GM12864 (cell line): ENCODE measurements around the gene NAPG.

ENCODE experiments used
- DNase-seq: peaks from one replicate; pipeline ENCODE4 v3.0.0-alpha.2; 2011; ENCODE audit warnings: low read depth
- H3K4me3 ChIP-seq: 2 replicates; pipeline ENCODE4 v1.5.1; 2011; ENCODE audit warnings: mild to moderate bottlenecking, low read depth, low read length, control low read depth
- CTCF ChIP-seq: IDR thresholded peaks from 2 replicates; pipeline ENCODE4 v1.5.1; 2011; ENCODE audit warnings: low read depth, mild to moderate bottlenecking, moderate library complexity, low read length, control low read depth, inconsistent platforms; ENCODE audit errors: missing control alignments

The NAPG gene

GRCh38 chr18:10525697-10526560 is at the start of gene NAPG:
TSS of gene NAPG (plus strand) at chr18:10526027. CDS start at chr18:10526103, 76 bp downstream.
- H3K4me3 ChIP-seq: peak within 1 kb of the TSS; percentile 78
- DNase-seq: peak; percentile 78
- TF ChIP-seq CTCF: no peak

GRCh38 chr18:10476338-10476791 is 49.5 kb upstream of the NAPG start:
- H3K4me3 ChIP-seq: no peak overlapping the region
- no peak for DNase-seq
- no peak for TF ChIP-seq CTCF

- no peak for TF ChIP-seq CTCF
- DNase-seq: no peak
- no peak overlapping the region for H3K4me3 ChIP-seq
Observed at GRCh38 chr18:10477121-10477862, 48.5 kb upstream of the NAPG start.

- no peak overlapping the region for H3K4me3 ChIP-seq
- DNase-seq: no peak
Observed at GRCh38 chr18:10477863-10478260, 48.0 kb upstream of the NAPG start.

GRCh38 chr18:10481831-10482230 is 44.0 kb upstream of the NAPG start:
- TF ChIP-seq CTCF: no peak
- no peak for DNase-seq

More at GRCh38 chr18:10477863-10478260, 48.0 kb upstream of the NAPG start:
- TF ChIP-seq CTCF: no peak

GRCh38 chr18:10482363-10482984 is 43.4 kb upstream of the NAPG start:
- H3K4me3 ChIP-seq: no peak overlapping the region
- DNase-seq: no peak
- TF ChIP-seq CTCF: peak; percentile 30

More at GRCh38 chr18:10481831-10482230, 44.0 kb upstream of the NAPG start:
- H3K4me3 ChIP-seq: no peak overlapping the region
